Transverse colon (tissue), 4 donors: Measurements from ENCODE around the gene TFDP2. TPM values are rescaled to one million over a fixed set of nuclear protein-coding genes. Genes with fewer than 3 reads are reported as not detected.

Source experiments
- DNase-seq: peaks from one replicate; pipeline ENCODE4 v3.0.0-alpha.2; 2019
- H3K27ac ChIP-seq, 4 donors: fragments of 200-600 bp; sonication (generic); 2 replicates each; pipeline ENCODE4 v1.5.1; 2016 to 2018; ENCODE audit warnings: inconsistent platforms in 4 of 4
- H3K27me3 ChIP-seq: fragments of 200-600 bp; sonication (generic); 2 replicates; pipeline ENCODE4 v1.5.1; 2017; ENCODE audit warnings: inconsistent platforms
- H3K36me3 ChIP-seq, 4 donors: fragments of 200-600 bp; sonication (generic); 2 replicates each; pipeline ENCODE4 v1.5.1; 2017 to 2019; ENCODE audit warnings: inconsistent platforms in 4 of 4
- H3K4me1 ChIP-seq, 4 donors: fragments of 200-600 bp; sonication (generic); 2 replicates each; pipeline ENCODE4 v1.5.1; 2017 to 2020; ENCODE audit warnings: inconsistent platforms in 4 of 4
- H3K4me3 ChIP-seq, 4 donors: fragments of 200-600 bp; sonication (generic); 1 replicate in 1 of 4; 2 replicates in 3 of 4; pipeline versions ENCODE4 v1.5.1 to v1.6.1; 2017 to 2019; ENCODE audit warnings: inconsistent platforms in 4 of 4
- H3K9me3 ChIP-seq, 2 donors: fragments of 200-600 bp; sonication (generic); 2 replicates each; pipeline ENCODE4 v1.5.1; 2017 to 2019; ENCODE audit warnings: inconsistent platforms in 2 of 2
- EP300 ChIP-seq: sonication (generic); formaldehyde crosslinking; IDR thresholded peaks from one replicate; pipeline ENCODE4 v1.6.1; 2017; ENCODE audit warnings: antibody characterized with exemption, low read depth
- POLR2A ChIP-seq: fragments of 450-650 bp; IDR thresholded peaks from one replicate; pipeline ENCODE4 v1.6.1; 2016; ENCODE audit warnings: antibody characterized with exemption, mild to moderate bottlenecking, moderate library complexity
- POLR2AphosphoS5 ChIP-seq, 3 donors: sonication (generic); formaldehyde crosslinking; IDR thresholded peaks; one replicate each; pipeline ENCODE4 v1.6.1; 2016; ENCODE audit warnings: antibody characterized with exemption in 3 of 3
- WGBS, 2 donors: methylation state at CpG; one replicate each; pipeline ENCODE4 v1.1.5; 2018; ENCODE audit warnings: low coverage in 1 of 2; 5-methylcytosine and 5-hydroxymethylcytosine counted together
- in situ Hi-C, 4 donors: fragments of 200-750 bp; cut with MboI; loops; one replicate each; pipeline versions ENCODE4 v1.15.0 to v1.15.1; 2017; ENCODE audit warnings: low sequenced_read_pairs in 3 of 4, low pct_ligation_motif_present in 1 of 4, low pct_unique_long_range_greater_than_20kb in 1 of 4
- intact Hi-C: fragments of 100-400 bp; cut with DNase I; formaldehyde crosslinking; loops from one replicate; pipeline ENCODE4 v1.15.1; 2023; ENCODE audit warnings: low total_unique reads
- total RNA-seq, 4 donors: library from RNA; depleted of rRNA; stranded (reverse); fragments of >200 nt; gene quantifications; one replicate each; pipeline ENCODE4 v1.1.0, GENCODE V29; 2016
- TF ChIP-seq, protein P1 (sequence below), 5 experiments: fragments of 200-600 bp in 3 of 5; fragments of 450-650 bp in 2 of 5; sonication (generic) in 3 of 5; IDR thresholded peaks; 1 replicate in 2 of 5; 2 replicates in 3 of 5; pipeline ENCODE4 v1.5.1; 2016 to 2017; ENCODE audit warnings: antibody characterized with exemption in 5 of 5, inconsistent platforms in 3 of 5, mild to moderate bottlenecking in 2 of 5, moderate library complexity in 1 of 5

TFDP2 gene
- total RNA-seq, 4 donors from 2014 or later: 10.3 to 69.2 (median 41.3) TPM

- WGBS, 2 donors: 48 to 52% methylated on average over 3 of the region's 3 CpGs
- TF ChIP-seq, protein P1, sequence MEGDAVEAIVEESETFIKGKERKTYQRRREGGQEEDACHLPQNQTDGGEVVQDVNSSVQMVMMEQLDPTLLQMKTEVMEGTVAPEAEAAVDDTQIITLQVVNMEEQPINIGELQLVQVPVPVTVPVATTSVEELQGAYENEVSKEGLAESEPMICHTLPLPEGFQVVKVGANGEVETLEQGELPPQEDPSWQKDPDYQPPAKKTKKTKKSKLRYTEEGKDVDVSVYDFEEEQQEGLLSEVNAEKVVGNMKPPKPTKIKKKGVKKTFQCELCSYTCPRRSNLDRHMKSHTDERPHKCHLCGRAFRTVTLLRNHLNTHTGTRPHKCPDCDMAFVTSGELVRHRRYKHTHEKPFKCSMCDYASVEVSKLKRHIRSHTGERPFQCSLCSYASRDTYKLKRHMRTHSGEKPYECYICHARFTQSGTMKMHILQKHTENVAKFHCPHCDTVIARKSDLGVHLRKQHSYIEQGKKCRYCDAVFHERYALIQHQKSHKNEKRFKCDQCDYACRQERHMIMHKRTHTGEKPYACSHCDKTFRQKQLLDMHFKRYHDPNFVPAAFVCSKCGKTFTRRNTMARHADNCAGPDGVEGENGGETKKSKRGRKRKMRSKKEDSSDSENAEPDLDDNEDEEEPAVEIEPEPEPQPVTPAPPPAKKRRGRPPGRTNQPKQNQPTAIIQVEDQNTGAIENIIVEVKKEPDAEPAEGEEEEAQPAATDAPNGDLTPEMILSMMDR (IDR thresholded peaks at IDR 0.05): no peak
- TF ChIP-seq POLR2A: no peak
- TF ChIP-seq EP300: no peak
- no peak for TF ChIP-seq POLR2AphosphoS5 (IDR thresholded peaks at IDR 0.05)
- Histone ChIP-seq H3K27ac (no peak overlapping the region), H3K27me3 (no peaks in the 10 kb centered on the region), H3K4me1 (no peaks in the 10 kb centered on the region), H3K4me3 (no peak overlapping the region), H3K9me3 (no peaks in the 10 kb centered on the region), H3K36me3 (peaks cover 0 to 6% (median 0%) of the 10 kb centered on the region in 4 donors)
- in situ Hi-C loops (no loop called here), intact Hi-C loops (no loop called here)
- DNase-seq: no peak
Observed at GRCh38 chr3:142134799-142135325, 14.5 kb downstream of the TFDP2 start.

DNA sequence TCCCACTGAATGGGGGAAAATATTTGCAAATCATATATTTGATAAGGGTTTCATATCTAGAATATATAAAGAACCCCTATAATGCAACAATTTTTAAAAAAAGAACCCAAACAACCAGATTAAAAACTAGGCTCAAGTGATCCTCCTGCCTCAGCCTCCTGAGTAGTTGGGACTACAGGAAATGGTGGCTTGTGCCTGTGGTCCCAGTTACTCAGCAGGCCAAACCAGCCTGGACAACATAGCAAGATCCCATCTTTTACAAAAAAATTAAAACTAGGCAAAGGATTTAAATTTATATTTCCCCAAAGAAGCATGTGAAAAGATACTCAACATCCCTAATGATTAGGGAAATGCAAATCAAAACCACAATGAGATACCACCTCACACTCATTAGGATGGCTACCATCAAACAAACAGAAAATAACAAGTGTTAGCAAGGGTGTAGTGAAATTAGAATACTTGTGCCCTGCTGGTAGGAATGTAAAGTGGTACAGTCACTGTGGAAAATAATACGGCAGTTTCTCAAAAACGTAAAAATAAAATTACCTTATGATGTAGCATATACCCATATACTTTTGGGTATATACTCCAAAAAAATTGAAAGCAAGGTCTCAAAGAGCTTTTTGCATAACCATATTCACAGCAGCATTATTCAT is 19.7 kb downstream of the TFDP2 start:
- H3K27me3 ChIP-seq: no peaks in the 10 kb centered on the region
- in situ Hi-C loops: loop anchor here in 3 of 4 donors (10.0 kb wide), 2 partner anchors 145 to 155 kb away; no protein-coding TSS in a partner anchor
- intact Hi-C loops: loop anchor here (10.0 kb wide), 1 partner anchor 155 kb away; no protein-coding TSS in a partner anchor
- no peak overlapping the region for H3K27ac ChIP-seq
- 93 to 97% methylated on average over 2 of the region's 2 CpGs for WGBS, 2 donors
- H3K9me3 ChIP-seq: no peaks in the 10 kb centered on the region
- no peak for DNase-seq
- H3K4me1 ChIP-seq: peaks cover 0 to 7% (median 3%) of the 10 kb centered on the region in 4 donors
- H3K4me3 ChIP-seq: no peak overlapping the region
- H3K36me3 ChIP-seq: no peaks in the 10 kb centered on the region
- TF ChIP-seq POLR2A: no peak
- TF ChIP-seq EP300: no peak
- TF ChIP-seq, protein P1 (IDR thresholded peaks at IDR 0.05): peak in 1 of 5 experiments; percentile 8
- no peak for TF ChIP-seq POLR2AphosphoS5 (IDR thresholded peaks at IDR 0.05)

DNA sequence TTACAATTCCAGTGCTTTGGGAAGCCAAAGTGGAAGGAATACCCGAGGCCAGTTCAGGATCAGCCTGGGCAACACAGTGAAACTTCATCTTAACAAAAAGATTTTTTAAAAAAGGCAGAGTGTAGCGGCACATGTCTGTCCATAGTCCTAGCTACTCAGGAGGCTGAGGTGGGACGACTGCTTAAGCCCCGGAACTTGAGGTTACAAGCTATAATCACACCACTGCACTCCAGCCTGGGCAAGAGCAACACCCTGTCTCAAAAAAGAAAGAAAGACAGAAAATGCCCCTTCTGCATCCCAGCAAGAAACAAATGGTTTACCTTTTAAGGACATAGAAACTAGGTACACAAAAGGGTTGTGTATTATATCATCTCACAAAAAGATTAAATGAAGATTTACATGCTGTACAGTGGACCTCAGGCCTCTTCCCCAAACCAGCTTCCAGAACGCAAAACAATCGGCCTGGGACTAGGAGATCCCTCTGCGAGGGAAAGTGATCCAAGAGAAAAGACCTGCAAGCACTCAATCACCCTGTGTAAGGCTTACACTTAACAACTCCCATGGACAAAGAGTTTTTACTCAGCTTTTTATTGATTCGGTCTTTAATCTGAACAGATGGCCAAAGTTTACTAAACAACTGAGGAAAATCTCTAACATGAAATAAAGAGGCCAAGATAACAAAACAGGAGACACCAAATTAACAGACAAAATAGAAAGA is 21.2 kb downstream of the TFDP2 start:
- DNase-seq: no peak
- Histone ChIP-seq H3K4me1 (peaks cover 0 to 7% (median 3%) of the 10 kb centered on the region in 4 donors), H3K4me3 (no peak overlapping the region), H3K27me3 (no peaks in the 10 kb centered on the region), H3K9me3 (no peaks in the 10 kb centered on the region), H3K36me3 (no peaks in the 10 kb centered on the region), H3K27ac (no peak overlapping the region)
- WGBS, 2 donors: 77 to 88% methylated on average over 5 to 8 of the region's 8 CpGs
- intact Hi-C loops (loop anchor here (10.0 kb wide), 1 partner anchor 157 kb away; no protein-coding TSS in a partner anchor), in situ Hi-C loops (loop anchor here in 3 of 4 donors (10.0 kb wide), 2 partner anchors 147 to 157 kb away; no protein-coding TSS in a partner anchor)
- no peak for TF ChIP-seq POLR2A
- TF ChIP-seq POLR2AphosphoS5 (IDR thresholded peaks at IDR 0.05): no peak
- TF ChIP-seq EP300: no peak
- TF ChIP-seq, protein P1 (IDR thresholded peaks at IDR 0.05): no peak

DNA sequence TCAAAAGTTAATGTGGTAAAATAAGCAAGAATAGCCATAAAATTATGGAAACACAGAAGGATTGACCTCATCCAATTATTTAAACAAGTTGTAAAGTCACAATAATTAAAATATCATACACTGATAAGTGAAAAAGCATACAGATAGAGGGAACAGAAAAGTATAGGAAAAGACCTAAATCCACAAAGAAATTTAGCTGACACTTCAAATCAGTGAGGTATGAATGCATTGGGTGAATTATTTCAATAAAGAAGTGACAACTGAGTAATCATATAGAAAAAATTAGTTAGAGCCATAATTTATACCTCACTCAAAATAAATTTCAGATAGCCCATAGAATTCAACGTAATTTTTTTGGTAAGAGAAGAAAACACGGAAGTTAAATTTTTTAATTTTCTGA is 25.1 kb downstream of the TFDP2 start:
- intact Hi-C loops: loop anchor here (10.0 kb wide), 1 partner anchor 161 kb away; no protein-coding TSS in a partner anchor
- Histone ChIP-seq H3K4me3 (no peak overlapping the region), H3K27me3 (no peaks in the 10 kb centered on the region), H3K4me1 (peaks cover 0 to 7% (median 5%) of the 10 kb centered on the region in 4 donors), H3K27ac (no peak overlapping the region), H3K36me3 (no peaks in the 10 kb centered on the region), H3K9me3 (no peaks in the 10 kb centered on the region)
- no peak for TF ChIP-seq POLR2AphosphoS5 (IDR thresholded peaks at IDR 0.05)
- TF ChIP-seq POLR2A: no peak
- TF ChIP-seq, protein P1 (IDR thresholded peaks at IDR 0.05): no peak
- TF ChIP-seq EP300: no peak
- 78 to 91% methylated on average over 2 of the region's 2 CpGs for WGBS, 2 donors
- in situ Hi-C loops: loop anchor here in 3 of 4 donors (10.0 kb wide), 2 partner anchors 151 to 161 kb away; no protein-coding TSS in a partner anchor
- DNase-seq: no peak
